Lung (tissue), 12 donors: ENCODE results near the gene KRT26. TPM values are rescaled to one million over a fixed set of nuclear protein-coding genes. Genes with fewer than 3 reads are reported as not detected.

ENCODE experiments used
- ATAC-seq: fragments of 200-7000 bp; cut with Tn5 transposase; one replicate; pipeline ENCODE4 v1.9.1; 2020; ENCODE audit warnings: moderate number of reproducible peaks; ENCODE audit not compliant: insufficient read depth, low FRiP score
- DNase-seq, 3 donors: peaks; one replicate each; pipeline ENCODE4 v3.0.0-alpha.2; 2013 to 2017
- H3K27ac ChIP-seq, 2 donors: one replicate each; pipeline ENCODE4 v1.5.1; 2013; ENCODE audit warnings: mild to moderate bottlenecking in 2 of 2, moderate library complexity in 2 of 2, control low read depth in 1 of 2, inconsistent platforms in 1 of 2, low read depth in 1 of 2, low read length in 1 of 2
- H3K27me3 ChIP-seq, 3 donors: one replicate each; pipeline ENCODE4 v1.5.1; 2013; ENCODE audit warnings: low read length in 2 of 3; ENCODE audit not compliant: control insufficient read depth in 3 of 3, insufficient read depth in 3 of 3
- H3K36me3 ChIP-seq, 4 donors: one replicate each; pipeline ENCODE4 v1.5.1; 2013; ENCODE audit warnings: low read length in 4 of 4, mild to moderate bottlenecking in 1 of 4, moderate library complexity in 1 of 4; ENCODE audit not compliant: control insufficient read depth in 4 of 4, insufficient read depth in 4 of 4
- H3K4me1 ChIP-seq, 5 donors: one replicate each; pipeline ENCODE4 v1.5.1; 2013; ENCODE audit warnings: low read length in 5 of 5, mild to moderate bottlenecking in 2 of 5, moderate library complexity in 1 of 5; ENCODE audit not compliant: control insufficient read depth in 5 of 5, insufficient read depth in 5 of 5
- H3K4me3 ChIP-seq: one replicate; pipeline ENCODE4 v1.5.1; 2013; ENCODE audit warnings: mild to moderate bottlenecking, control low read depth, moderate library complexity
- H3K9ac ChIP-seq, 2 donors: one replicate each; pipeline ENCODE4 v1.5.1; 2013; ENCODE audit warnings: low read length in 2 of 2, control low read depth in 1 of 2; ENCODE audit not compliant: insufficient read depth in 1 of 2
- H3K9me3 ChIP-seq, 4 donors: one replicate each; pipeline ENCODE4 v1.5.1; 2013; ENCODE audit warnings: low read length in 3 of 4, mild to moderate bottlenecking in 1 of 4, moderate library complexity in 1 of 4; ENCODE audit not compliant: control insufficient read depth in 4 of 4, insufficient read depth in 3 of 4
- WGBS, 2 donors: extraction: QIAGEN DNeasy Blood & Tissue Kit; methylation state at CpG; one replicate each; pipeline ENCODE4 v1.1.7; 2013; 5-methylcytosine and 5-hydroxymethylcytosine counted together
- polyA plus RNA-seq, 2 donors: library from polyadenylated mRNA; stranded (reverse); fragments of 200-250 nt; gene quantifications; one replicate each; pipeline ENCODE4 v1.2.1, GENCODE V29; 2013
- total RNA-seq, 2 donors: library from RNA; depleted of rRNA in 1 of 2; stranded (reverse); fragments of >200 nt in 1 of 2; gene quantifications; one replicate each; pipeline ENCODE4 v1.2.1, GENCODE V29; 2014 to 2021
- TF ChIP-seq, protein P1 (sequence below): IDR thresholded peaks from 2 replicates; pipeline ENCODE4 v1.5.1; 2012; ENCODE audit warnings: mild to moderate bottlenecking; ENCODE audit errors: control extremely low read depth, extremely low read depth
- donor health status: control.
- donor health status: control.
- donor health status: Bipolar disorder and iron deficiency.
- donor health status: healthy.
- donor health status: DM: yes; HTN: yes; CAD: no.

Gene KRT26
- total and polyA plus RNA-seq, 4 donors = not detected

DNA sequence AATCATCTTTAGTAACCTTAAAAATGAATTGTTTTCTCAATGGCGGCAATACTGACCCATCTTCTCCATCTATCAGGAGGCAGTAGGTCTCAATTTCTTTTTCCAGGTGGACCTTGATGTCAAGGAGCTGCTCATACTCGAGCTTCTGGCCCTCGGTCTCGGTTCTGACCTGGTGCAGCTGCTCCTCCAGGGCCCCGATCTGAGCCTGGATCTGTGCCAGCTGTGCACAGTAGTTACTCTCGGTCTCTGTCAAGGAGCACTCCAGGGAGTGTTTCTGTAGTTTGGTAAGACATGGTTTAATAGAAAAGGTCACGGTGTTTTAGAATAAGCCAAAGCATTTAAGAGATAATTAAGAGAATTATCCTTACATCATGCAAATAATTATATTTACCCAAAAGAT lies 5.5 kb upstream of the KRT26 start:
- Histone ChIP-seq H3K36me3 (no peaks in the 10 kb centered on the region), H3K9me3 (no peaks in the 10 kb centered on the region), H3K27me3 (peaks cover 0 to 26% (median 4%) of the 10 kb centered on the region in 3 donors), H3K4me3 (no peak overlapping the region), H3K4me1 (peaks cover 0 to 7% (median 0%) of the 10 kb centered on the region in 5 donors), H3K9ac (no peak overlapping the region), H3K27ac (no peak overlapping the region)
- no peak for DNase-seq
- WGBS, 2 donors = 60 to 76% methylated on average over 7 of the region's 7 CpGs
- TF ChIP-seq, protein P1, sequence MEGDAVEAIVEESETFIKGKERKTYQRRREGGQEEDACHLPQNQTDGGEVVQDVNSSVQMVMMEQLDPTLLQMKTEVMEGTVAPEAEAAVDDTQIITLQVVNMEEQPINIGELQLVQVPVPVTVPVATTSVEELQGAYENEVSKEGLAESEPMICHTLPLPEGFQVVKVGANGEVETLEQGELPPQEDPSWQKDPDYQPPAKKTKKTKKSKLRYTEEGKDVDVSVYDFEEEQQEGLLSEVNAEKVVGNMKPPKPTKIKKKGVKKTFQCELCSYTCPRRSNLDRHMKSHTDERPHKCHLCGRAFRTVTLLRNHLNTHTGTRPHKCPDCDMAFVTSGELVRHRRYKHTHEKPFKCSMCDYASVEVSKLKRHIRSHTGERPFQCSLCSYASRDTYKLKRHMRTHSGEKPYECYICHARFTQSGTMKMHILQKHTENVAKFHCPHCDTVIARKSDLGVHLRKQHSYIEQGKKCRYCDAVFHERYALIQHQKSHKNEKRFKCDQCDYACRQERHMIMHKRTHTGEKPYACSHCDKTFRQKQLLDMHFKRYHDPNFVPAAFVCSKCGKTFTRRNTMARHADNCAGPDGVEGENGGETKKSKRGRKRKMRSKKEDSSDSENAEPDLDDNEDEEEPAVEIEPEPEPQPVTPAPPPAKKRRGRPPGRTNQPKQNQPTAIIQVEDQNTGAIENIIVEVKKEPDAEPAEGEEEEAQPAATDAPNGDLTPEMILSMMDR = no peak
- no peak for ATAC-seq

DNA sequence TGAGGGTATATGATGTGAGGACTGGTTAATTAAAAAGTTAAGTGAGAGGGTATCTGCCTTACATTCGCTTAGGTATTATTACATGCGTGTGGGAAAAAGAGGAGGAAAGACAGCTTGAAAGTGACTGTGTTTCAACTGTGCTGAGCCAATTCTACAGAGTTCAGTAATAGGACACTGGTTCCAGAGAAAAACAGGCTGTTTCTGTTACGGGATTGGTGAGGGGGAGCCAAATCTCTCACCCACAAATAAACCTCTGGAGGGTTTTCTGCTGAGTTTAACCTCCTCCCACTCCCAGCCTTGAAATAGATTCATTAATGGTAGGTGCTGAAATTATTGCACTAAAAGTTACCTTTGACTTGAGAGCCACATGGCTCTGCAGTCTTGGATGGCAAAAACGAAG lies 3.9 kb upstream of the KRT26 start:
- 78 to 95% methylated on average over 4 of the region's 4 CpGs for whole genome bisulfite sequencing, 2 donors
- no peak overlapping the region for H3K27ac ChIP-seq
- H3K4me1 ChIP-seq = peaks cover 0 to 7% (median 0%) of the 10 kb centered on the region in 5 donors
- TF ChIP-seq, protein P1 = no peak
- peaks cover 0 to 28% (median 4%) of the 10 kb centered on the region in 3 donors for H3K27me3 ChIP-seq
- H3K9ac ChIP-seq = no peak overlapping the region
- no peaks in the 10 kb centered on the region for H3K36me3 ChIP-seq
- H3K9me3 ChIP-seq = no peaks in the 10 kb centered on the region
- ATAC-seq = no peak
- no peak overlapping the region for H3K4me3 ChIP-seq
- DNase-seq = peak in 2 of 3 donors; percentile 20 to 44

DNA sequence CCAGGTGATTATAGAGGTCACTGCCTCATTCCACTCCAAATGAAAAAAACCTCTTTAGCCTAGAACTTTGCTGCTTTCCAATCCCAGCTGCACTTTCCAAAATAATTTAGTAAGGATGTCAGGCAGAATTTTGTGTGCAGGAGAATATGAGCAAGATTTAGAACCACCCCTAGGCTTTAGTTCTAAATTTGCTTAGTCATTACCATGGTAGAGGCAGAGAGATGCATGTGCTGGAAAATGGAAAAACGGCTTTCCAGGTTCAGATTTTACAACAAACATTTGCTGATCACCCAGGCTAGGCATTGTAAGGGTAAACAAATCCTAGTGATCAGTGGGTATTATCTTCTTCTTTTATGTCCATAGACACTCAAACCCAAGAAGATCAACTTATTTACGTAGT lies 6.3 kb downstream of the KRT26 start:
- H3K36me3 ChIP-seq = no peaks in the 10 kb centered on the region
- TF ChIP-seq, protein P1 = no peak
- H3K4me1 ChIP-seq = no peaks in the 10 kb centered on the region
- 90% methylated on average over 2 of the region's 2 CpGs for WGBS, 2 donors
- no peak overlapping the region for H3K27ac ChIP-seq
- no peak for DNase-seq
- H3K9me3 ChIP-seq = peaks cover 0 to 10% (median 5%) of the 10 kb centered on the region in 4 donors
- H3K9ac ChIP-seq = no peak overlapping the region
- no peak overlapping the region for H3K4me3 ChIP-seq
- peaks cover 0 to 4% (median 0%) of the 10 kb centered on the region in 3 donors for H3K27me3 ChIP-seq
- no peak for ATAC-seq

DNA sequence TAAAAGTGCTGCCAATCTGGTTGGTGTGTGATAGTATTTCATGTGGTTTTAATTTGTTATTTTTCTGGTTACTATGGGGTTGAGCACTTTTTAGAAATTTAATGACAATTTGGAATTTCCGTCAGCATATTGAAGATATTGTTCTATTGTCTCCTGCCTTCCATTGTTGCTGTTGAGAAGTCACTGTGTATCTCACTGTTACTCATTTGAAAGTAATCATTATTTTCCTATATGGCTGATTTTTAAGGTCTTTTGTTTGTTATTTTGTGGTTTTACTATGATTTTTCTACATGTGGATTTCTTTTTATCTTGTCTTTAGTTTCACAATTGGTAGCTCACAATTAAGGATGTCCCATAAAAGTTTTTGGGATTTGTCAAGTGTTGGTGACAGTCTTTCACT lies 8.2 kb downstream of the KRT26 start:
- Histone ChIP-seq H3K4me1 (no peaks in the 10 kb centered on the region), H3K36me3 (no peaks in the 10 kb centered on the region), H3K9me3 (peaks cover 0 to 12% (median 5%) of the 10 kb centered on the region in 4 donors), H3K27ac (no peak overlapping the region), H3K27me3 (no peaks in the 10 kb centered on the region), H3K4me3 (no peak overlapping the region), H3K9ac (no peak overlapping the region)
- ATAC-seq (no peak), DNase-seq (no peak)
- TF ChIP-seq, protein P1 = no peak
- WGBS, 2 donors = 84 to 96% methylated on average over 1 of the region's 1 CpG
